WTC11 (cell line): ENCODE measurements around the gene GCA. TPM values are rescaled to one million over a fixed set of nuclear protein-coding genes. Genes with fewer than 3 reads are reported as not detected.

Experiments used
- ATAC-seq: fragments of 200-7000 bp; cut with Tn5 transposase; 2 replicates; pipeline ENCODE4 v1.10.0; 2021; ENCODE audit warnings: mild to moderate bottlenecking, moderate library complexity
- CTCF ChIA-PET: fragments of 300-600 bp; sonication (Branson Sonifier 250); formaldehyde crosslinking; loops from one replicate; lab custom pipeline; 2021; ENCODE audit warnings: antibody characterized with exemption; lab: Charles Lee
- POLR2A ChIA-PET: fragments of 350-600 bp; sonication (Branson Sonifier 250); formaldehyde crosslinking; loops from one replicate; lab custom pipeline; 2021; ENCODE audit warnings: antibody characterized with exemption; lab: Charles Lee
- DNase-seq: peaks from one replicate; pipeline ENCODE4 v3.0.0; 2021; ENCODE audit warnings: low spot score
- H3K27ac Mint-ChIP-seq: 2 replicates; pipeline ENCODE4 v1.8.0; 2021; ENCODE audit warnings: mixed read lengths
- H3K27me3 Mint-ChIP-seq: 2 replicates; pipeline ENCODE4 v1.8.0; 2021; ENCODE audit warnings: low read depth, mild to moderate bottlenecking, moderate library complexity, mixed read lengths
- H3K36me3 Mint-ChIP-seq: 2 replicates; pipeline ENCODE4 v1.8.0; 2021; ENCODE audit warnings: mixed read lengths
- H3K4me1 Mint-ChIP-seq: 2 replicates; pipeline ENCODE4 v1.8.0; 2022; ENCODE audit warnings: mixed read lengths
- H3K4me3 Mint-ChIP-seq: 2 replicates; pipeline ENCODE4 v1.8.0; 2021; ENCODE audit warnings: mild to moderate bottlenecking, moderate library complexity, mixed read lengths
- H3K9me3 Mint-ChIP-seq: 2 replicates; pipeline ENCODE4 v1.8.0; 2021; ENCODE audit warnings: mixed read lengths
- CBFB ChIP-seq: sonication (generic); formaldehyde crosslinking; IDR thresholded peaks from 2 replicates; pipeline ENCODE4 v1.8.1; 2022; ENCODE audit warnings: mild to moderate bottlenecking, low read depth, missing genetic modification reagents
- ELF4 ChIP-seq: sonication (generic); formaldehyde crosslinking; IDR thresholded peaks from 2 replicates; pipeline ENCODE4 v1.8.1; 2022; ENCODE audit warnings: low read depth, mild to moderate bottlenecking, moderate library complexity, missing genetic modification reagents
- IRF2 ChIP-seq: sonication (generic); formaldehyde crosslinking; IDR thresholded peaks from 2 replicates; pipeline ENCODE4 v1.8.0; 2022; ENCODE audit warnings: low read depth, missing genetic modification reagents, borderline replicate concordance
- JAZF1 ChIP-seq: fragments of 250-450 bp; sonication (Bioruptor Pico); IDR thresholded peaks from 2 replicates; pipeline ENCODE4 v1.9.0; 2021; ENCODE audit warnings: moderate library complexity, mild to moderate bottlenecking, inconsistent platforms
- KAT7 ChIP-seq: sonication (generic); formaldehyde crosslinking; IDR thresholded peaks from 2 replicates; pipeline ENCODE4 v1.8.1; 2023; ENCODE audit warnings: missing genetic modification reagents, mild to moderate bottlenecking, borderline replicate concordance
- NR2C2 ChIP-seq: sonication (generic); formaldehyde crosslinking; IDR thresholded peaks from 2 replicates; pipeline ENCODE4 v1.8.0; 2022; ENCODE audit warnings: mild to moderate bottlenecking, missing genetic modification reagents
- PRRX2 ChIP-seq: fragments of 250-450 bp; sonication (Bioruptor Pico); IDR thresholded peaks from 2 replicates; pipeline ENCODE4 v1.8.0; 2021; ENCODE audit warnings: mild to moderate bottlenecking
- TEAD1 ChIP-seq: sonication (generic); formaldehyde crosslinking; IDR thresholded peaks from 2 replicates; pipeline ENCODE4 v1.8.0; 2022; ENCODE audit warnings: mild to moderate bottlenecking, missing genetic modification reagents
- TEAD4 ChIP-seq: sonication (generic); formaldehyde crosslinking; IDR thresholded peaks from 2 replicates; pipeline ENCODE4 v1.8.0; 2022; ENCODE audit warnings: mild to moderate bottlenecking, missing genetic modification reagents
- ZNF138 ChIP-seq: sonication (generic); formaldehyde crosslinking; conservative IDR thresholded peaks from 2 replicates; pipeline ENCODE4 v1.8.1; 2022; ENCODE audit warnings: mild to moderate bottlenecking, moderate library complexity, missing genetic modification reagents
- ZNF416 ChIP-seq: fragments of 250-450 bp; sonication (Bioruptor Pico); IDR thresholded peaks from 2 replicates; pipeline ENCODE4 v1.9.0; 2021; ENCODE audit warnings: mild to moderate bottlenecking, inconsistent platforms
- total RNA-seq: library from RNA; stranded (reverse); gene quantifications from 3 replicates; pipeline ENCODE4 v1.2.3, GENCODE V29; 2021
- TF ChIP-seq, protein P1 (sequence below): fragments of 250-450 bp; sonication (Bioruptor Pico); IDR thresholded peaks from 2 replicates; pipeline ENCODE4 v1.9.0; 2021; ENCODE audit warnings: mild to moderate bottlenecking
- TF ChIP-seq, protein P2 (sequence below): fragments of 250-450 bp; sonication (Bioruptor Pico); conservative IDR thresholded peaks from 2 replicates; pipeline ENCODE4 v1.9.0; 2021; ENCODE audit warnings: mild to moderate bottlenecking
- TF ChIP-seq, protein P3 (sequence below): fragments of 250-450 bp; sonication (Bioruptor Pico); IDR thresholded peaks from 2 replicates; pipeline ENCODE4 v1.9.0; 2021; ENCODE audit warnings: mild to moderate bottlenecking, borderline replicate concordance
- TF ChIP-seq, protein P4 (sequence below): sonication (generic); formaldehyde crosslinking; IDR thresholded peaks from 2 replicates; pipeline ENCODE4 v1.8.1; 2023; ENCODE audit warnings: mild to moderate bottlenecking, missing genetic modification reagents, moderate library complexity
- TF ChIP-seq, protein P5 (sequence below): sonication (generic); formaldehyde crosslinking; IDR thresholded peaks from 2 replicates; pipeline ENCODE4 v1.8.1; 2023; ENCODE audit warnings: mild to moderate bottlenecking, missing genetic modification reagents

Gene GCA
- total RNA-seq, 1 experiment from 2014 or later: 42.1 TPM

DNA sequence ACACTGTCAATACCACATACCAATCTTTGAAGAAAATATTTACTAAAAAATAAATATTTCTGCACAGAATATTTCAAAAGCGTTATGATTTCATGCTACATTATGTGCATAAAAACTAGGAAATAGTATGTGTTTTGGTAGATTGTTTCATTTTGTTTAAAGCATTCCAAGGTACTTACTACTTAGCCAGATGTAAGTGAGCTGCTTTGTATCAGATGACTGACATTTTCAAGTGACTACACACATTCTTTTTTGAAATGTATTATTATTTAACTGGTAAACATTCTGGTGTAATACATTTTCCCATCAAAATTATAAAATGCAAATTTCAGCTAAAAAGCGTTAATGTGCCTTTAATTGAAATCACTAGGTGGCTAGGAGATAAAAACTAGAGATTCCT, 21.5 kb downstream of the GCA start (continued):
- TF ChIP-seq, protein P1, sequence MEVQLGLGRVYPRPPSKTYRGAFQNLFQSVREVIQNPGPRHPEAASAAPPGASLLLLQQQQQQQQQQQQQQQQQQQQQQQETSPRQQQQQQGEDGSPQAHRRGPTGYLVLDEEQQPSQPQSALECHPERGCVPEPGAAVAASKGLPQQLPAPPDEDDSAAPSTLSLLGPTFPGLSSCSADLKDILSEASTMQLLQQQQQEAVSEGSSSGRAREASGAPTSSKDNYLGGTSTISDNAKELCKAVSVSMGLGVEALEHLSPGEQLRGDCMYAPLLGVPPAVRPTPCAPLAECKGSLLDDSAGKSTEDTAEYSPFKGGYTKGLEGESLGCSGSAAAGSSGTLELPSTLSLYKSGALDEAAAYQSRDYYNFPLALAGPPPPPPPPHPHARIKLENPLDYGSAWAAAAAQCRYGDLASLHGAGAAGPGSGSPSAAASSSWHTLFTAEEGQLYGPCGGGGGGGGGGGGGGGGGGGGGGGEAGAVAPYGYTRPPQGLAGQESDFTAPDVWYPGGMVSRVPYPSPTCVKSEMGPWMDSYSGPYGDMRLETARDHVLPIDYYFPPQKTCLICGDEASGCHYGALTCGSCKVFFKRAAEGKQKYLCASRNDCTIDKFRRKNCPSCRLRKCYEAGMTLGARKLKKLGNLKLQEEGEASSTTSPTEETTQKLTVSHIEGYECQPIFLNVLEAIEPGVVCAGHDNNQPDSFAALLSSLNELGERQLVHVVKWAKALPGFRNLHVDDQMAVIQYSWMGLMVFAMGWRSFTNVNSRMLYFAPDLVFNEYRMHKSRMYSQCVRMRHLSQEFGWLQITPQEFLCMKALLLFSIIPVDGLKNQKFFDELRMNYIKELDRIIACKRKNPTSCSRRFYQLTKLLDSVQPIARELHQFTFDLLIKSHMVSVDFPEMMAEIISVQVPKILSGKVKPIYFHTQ (CRISPR knock-in tag): no peak
- TF ChIP-seq ELF4 (CRISPR knock-in tag) (no peak), ZNF416 (CRISPR knock-in tag) (no peak), TEAD4 (CRISPR knock-in tag) (no peak), TEAD1 (CRISPR knock-in tag) (no peak), CBFB (CRISPR knock-in tag) (no peak)
- TF ChIP-seq, protein P2, sequence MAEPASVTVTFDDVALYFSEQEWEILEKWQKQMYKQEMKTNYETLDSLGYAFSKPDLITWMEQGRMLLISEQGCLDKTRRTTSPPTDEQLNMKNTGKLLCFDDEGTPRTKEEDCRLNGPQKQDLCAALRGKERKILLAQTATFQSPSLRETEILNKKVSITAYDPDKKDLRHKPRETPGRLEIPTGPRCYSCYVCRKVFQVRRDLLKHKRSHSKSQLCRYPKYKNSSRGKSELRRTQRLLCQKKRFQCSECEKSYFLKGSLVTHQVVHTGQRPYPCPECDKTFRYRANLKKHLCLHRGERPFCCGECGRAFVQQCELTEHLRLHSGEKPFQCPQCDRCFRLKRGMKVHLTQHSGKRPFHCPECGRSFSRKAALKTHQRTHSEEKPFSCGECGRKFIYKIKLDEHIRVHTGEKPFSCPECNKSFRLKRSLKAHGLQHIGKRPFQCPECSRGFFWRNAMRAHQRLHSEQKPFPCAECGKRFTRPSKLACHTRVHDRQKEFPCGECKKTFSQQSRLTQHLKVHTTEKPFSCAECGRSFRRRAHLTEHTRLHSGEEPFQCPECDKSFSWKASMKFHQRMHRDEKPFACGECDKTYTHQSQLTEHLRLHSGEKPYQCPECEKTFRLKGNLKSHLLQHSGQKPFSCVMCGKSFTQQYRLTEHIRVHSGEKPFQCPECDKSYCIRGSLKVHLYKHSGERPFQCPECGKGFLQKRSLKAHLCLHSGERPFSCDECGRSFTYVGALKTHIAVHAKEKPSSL (CRISPR knock-in tag): no peak
- TF ChIP-seq, protein P3, sequence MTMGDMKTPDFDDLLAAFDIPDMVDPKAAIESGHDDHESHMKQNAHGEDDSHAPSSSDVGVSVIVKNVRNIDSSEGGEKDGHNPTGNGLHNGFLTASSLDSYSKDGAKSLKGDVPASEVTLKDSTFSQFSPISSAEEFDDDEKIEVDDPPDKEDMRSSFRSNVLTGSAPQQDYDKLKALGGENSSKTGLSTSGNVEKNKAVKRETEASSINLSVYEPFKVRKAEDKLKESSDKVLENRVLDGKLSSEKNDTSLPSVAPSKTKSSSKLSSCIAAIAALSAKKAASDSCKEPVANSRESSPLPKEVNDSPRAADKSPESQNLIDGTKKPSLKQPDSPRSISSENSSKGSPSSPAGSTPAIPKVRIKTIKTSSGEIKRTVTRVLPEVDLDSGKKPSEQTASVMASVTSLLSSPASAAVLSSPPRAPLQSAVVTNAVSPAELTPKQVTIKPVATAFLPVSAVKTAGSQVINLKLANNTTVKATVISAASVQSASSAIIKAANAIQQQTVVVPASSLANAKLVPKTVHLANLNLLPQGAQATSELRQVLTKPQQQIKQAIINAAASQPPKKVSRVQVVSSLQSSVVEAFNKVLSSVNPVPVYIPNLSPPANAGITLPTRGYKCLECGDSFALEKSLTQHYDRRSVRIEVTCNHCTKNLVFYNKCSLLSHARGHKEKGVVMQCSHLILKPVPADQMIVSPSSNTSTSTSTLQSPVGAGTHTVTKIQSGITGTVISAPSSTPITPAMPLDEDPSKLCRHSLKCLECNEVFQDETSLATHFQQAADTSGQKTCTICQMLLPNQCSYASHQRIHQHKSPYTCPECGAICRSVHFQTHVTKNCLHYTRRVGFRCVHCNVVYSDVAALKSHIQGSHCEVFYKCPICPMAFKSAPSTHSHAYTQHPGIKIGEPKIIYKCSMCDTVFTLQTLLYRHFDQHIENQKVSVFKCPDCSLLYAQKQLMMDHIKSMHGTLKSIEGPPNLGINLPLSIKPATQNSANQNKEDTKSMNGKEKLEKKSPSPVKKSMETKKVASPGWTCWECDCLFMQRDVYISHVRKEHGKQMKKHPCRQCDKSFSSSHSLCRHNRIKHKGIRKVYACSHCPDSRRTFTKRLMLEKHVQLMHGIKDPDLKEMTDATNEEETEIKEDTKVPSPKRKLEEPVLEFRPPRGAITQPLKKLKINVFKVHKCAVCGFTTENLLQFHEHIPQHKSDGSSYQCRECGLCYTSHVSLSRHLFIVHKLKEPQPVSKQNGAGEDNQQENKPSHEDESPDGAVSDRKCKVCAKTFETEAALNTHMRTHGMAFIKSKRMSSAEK: no peak

DNA sequence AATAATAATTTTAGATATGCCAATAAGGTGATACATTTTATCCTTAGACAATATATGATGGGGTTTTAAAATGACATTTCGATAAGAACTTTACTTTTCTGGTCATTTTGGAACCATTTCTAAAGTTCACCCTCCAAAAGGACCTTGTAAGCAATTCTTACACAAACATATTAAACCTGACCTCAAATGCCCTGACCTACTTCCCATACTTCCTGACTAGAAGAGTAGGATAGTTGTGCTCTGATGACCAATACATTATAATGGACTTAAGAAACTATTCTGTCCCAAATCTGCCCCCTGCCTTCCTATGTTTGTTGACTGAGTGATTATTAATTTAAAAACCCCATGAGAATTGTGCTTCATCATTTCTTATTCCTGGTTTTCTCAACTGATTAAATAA, 24.6 kb downstream of the GCA start:
- POLR2A ChIA-PET: no interaction called here
- DNase-seq: no peak
- Mint-ChIP-seq H3K9me3 (no peaks in the 10 kb centered on the region), H3K36me3 (no peaks in the 10 kb centered on the region), H3K27ac (no peak overlapping the region), H3K4me1 (peaks cover 6% of the 10 kb centered on the region), H3K4me3 (no peak overlapping the region), H3K27me3 (no peaks in the 10 kb centered on the region)
- CTCF ChIA-PET: no interaction called here
- ATAC-seq: no peak
- TF ChIP-seq PRRX2 (CRISPR knock-in tag) (no peak), KAT7 (CRISPR knock-in tag) (no peak), JAZF1 (no peak), ZNF138 (CRISPR knock-in tag) (no peak), NR2C2 (no peak), IRF2 (CRISPR knock-in tag) (no peak)
- TF ChIP-seq, protein P3: no peak
- TF ChIP-seq, protein P4, sequence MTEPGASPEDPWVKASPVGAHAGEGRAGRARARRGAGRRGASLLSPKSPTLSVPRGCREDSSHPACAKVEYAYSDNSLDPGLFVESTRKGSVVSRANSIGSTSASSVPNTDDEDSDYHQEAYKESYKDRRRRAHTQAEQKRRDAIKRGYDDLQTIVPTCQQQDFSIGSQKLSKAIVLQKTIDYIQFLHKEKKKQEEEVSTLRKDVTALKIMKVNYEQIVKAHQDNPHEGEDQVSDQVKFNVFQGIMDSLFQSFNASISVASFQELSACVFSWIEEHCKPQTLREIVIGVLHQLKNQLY (CRISPR knock-in tag): no peak
- TF ChIP-seq, protein P5, sequence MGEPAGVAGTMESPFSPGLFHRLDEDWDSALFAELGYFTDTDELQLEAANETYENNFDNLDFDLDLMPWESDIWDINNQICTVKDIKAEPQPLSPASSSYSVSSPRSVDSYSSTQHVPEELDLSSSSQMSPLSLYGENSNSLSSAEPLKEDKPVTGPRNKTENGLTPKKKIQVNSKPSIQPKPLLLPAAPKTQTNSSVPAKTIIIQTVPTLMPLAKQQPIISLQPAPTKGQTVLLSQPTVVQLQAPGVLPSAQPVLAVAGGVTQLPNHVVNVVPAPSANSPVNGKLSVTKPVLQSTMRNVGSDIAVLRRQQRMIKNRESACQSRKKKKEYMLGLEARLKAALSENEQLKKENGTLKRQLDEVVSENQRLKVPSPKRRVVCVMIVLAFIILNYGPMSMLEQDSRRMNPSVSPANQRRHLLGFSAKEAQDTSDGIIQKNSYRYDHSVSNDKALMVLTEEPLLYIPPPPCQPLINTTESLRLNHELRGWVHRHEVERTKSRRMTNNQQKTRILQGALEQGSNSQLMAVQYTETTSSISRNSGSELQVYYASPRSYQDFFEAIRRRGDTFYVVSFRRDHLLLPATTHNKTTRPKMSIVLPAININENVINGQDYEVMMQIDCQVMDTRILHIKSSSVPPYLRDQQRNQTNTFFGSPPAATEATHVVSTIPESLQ: no peak
